ENCODE data around the gene CREBZF. TPM values are rescaled to one million over a fixed set of nuclear protein-coding genes. Genes with fewer than 3 reads are reported as not detected.
A peak's percentile ranks its signal among the peaks of the same experiment; 100 is the strongest.

Gene CREBZF
- total RNA-seq, 4 donors from 2014 or later: 26.1 to 87.1 (median 32.8) TPM

- H3K27me3 ChIP-seq: no peaks in the 10 kb centered on the region
- no peak for TF ChIP-seq POLR2AphosphoS5 (IDR thresholded peaks at IDR 0.05)
- no peak for TF ChIP-seq POLR2A (IDR thresholded peaks at IDR 0.05)
- TF ChIP-seq EP300 (IDR thresholded peaks at IDR 0.05): no peak
- TF ChIP-seq CTCF (IDR thresholded peaks at IDR 0.05): no peak
- peaks cover 28% of the 10 kb centered on the region for H3K4me1 ChIP-seq
- no peak overlapping the region for H3K27ac ChIP-seq
- H3K9me3 ChIP-seq: no peaks in the 10 kb centered on the region
- peaks cover 17% of the 10 kb centered on the region for H3K36me3 ChIP-seq
- WGBS: 96% methylated on average over 1 of the region's 1 CpG
- DNase-seq (ENCODE audit: low spot score in 2 of 2): no peak
- H3K4me3 ChIP-seq: no peak overlapping the region
Observed at GRCh38 chr11:85651118-85651517, 13.8 kb downstream of the CREBZF start.

- H3K27ac ChIP-seq: peak within 1 kb of the TSS; percentile 82
- 1% methylated on average over 33 of the region's 33 CpGs for WGBS
- TF ChIP-seq EP300 (IDR thresholded peaks at IDR 0.05): no peak
- no peak for TF ChIP-seq CTCF (IDR thresholded peaks at IDR 0.05)
- peak in 1 of 2 donors; percentile 57 for TF ChIP-seq POLR2A (IDR thresholded peaks at IDR 0.05)
- peak in 2 of 3 donors; percentile 22 to 76 for TF ChIP-seq POLR2AphosphoS5 (IDR thresholded peaks at IDR 0.05)
- H3K27me3 ChIP-seq: no peaks in the 10 kb centered on the region
- peaks cover 28% of the 10 kb centered on the region for H3K4me1 ChIP-seq
- H3K36me3 ChIP-seq: peaks cover 7% of the 10 kb centered on the region
- H3K4me3 ChIP-seq: peak within 1 kb of the TSS; percentile 71
- DNase-seq (ENCODE audit: low spot score in 2 of 2): peak; percentile 93 to 94
- H3K9me3 ChIP-seq: no peaks in the 10 kb centered on the region
Observed at GRCh38 chr11:85647604-85648299, 17.2 kb downstream of the CREBZF start, which contains the start of gene TMEM126A. TMEM126A (plus strand) TSS chr11:85647967; CDS start chr11:85650256, 2,289 bp downstream.

GRCh38 chr11:85647078-85647477 lies 17.9 kb downstream of the CREBZF start:
- no peak for DNase-seq (ENCODE audit: low spot score in 2 of 2)
- peaks cover 28% of the 10 kb centered on the region for H3K4me1 ChIP-seq
- TF ChIP-seq POLR2A (IDR thresholded peaks at IDR 0.05) (no peak), EP300 (IDR thresholded peaks at IDR 0.05) (no peak), CTCF (IDR thresholded peaks at IDR 0.05) (no peak), POLR2AphosphoS5 (IDR thresholded peaks at IDR 0.05) (no peak)
- H3K4me3 ChIP-seq: peak overlapping the region; percentile 71
- H3K9me3 ChIP-seq: no peaks in the 10 kb centered on the region
- H3K36me3 ChIP-seq: peaks cover 5% of the 10 kb centered on the region
- peak overlapping the region; percentile 82 for H3K27ac ChIP-seq
- H3K27me3 ChIP-seq: no peaks in the 10 kb centered on the region
- WGBS: 38% methylated on average over 2 of the region's 2 CpGs

- TF ChIP-seq POLR2A (IDR thresholded peaks at IDR 0.05) (no peak), EP300 (IDR thresholded peaks at IDR 0.05) (no peak), POLR2AphosphoS5 (IDR thresholded peaks at IDR 0.05) (no peak), CTCF (IDR thresholded peaks at IDR 0.05) (no peak)
- H3K9me3 ChIP-seq: no peaks in the 10 kb centered on the region
- no peak overlapping the region for H3K27ac ChIP-seq
- H3K4me3 ChIP-seq: no peak overlapping the region
- H3K27me3 ChIP-seq: no peaks in the 10 kb centered on the region
- H3K4me1 ChIP-seq: peaks cover 11% of the 10 kb centered on the region
- WGBS: 24% methylated on average over 2 of the region's 2 CpGs
- peaks cover 5% of the 10 kb centered on the region for H3K36me3 ChIP-seq
- no peak for DNase-seq (ENCODE audit: low spot score in 2 of 2)
Observed at GRCh38 chr11:85643191-85643614, 21.7 kb downstream of the CREBZF start.

GRCh38 chr11:85634747-85635146 lies 30.2 kb downstream of the CREBZF start:
- no peak for TF ChIP-seq CTCF (IDR thresholded peaks at IDR 0.05)
- TF ChIP-seq POLR2A (IDR thresholded peaks at IDR 0.05): no peak
- no peak for TF ChIP-seq POLR2AphosphoS5 (IDR thresholded peaks at IDR 0.05)

More at GRCh38 chr11:85634747-85635146, 30.2 kb downstream of the CREBZF start:
- Histone ChIP-seq H3K36me3 (peaks cover 42% of the 10 kb centered on the region), H3K27me3 (no peaks in the 10 kb centered on the region), H3K4me1 (peaks cover 8% of the 10 kb centered on the region), H3K9me3 (no peaks in the 10 kb centered on the region), H3K4me3 (no peak overlapping the region), H3K27ac (no peak overlapping the region)
- DNase-seq (ENCODE audit: low spot score in 2 of 2): no peak
- 72% methylated on average over 3 of the region's 3 CpGs for WGBS

Measured in suprapubic skin (tissue), 4 donors.